ENCODE data around the gene SGMS1.

DNA sequence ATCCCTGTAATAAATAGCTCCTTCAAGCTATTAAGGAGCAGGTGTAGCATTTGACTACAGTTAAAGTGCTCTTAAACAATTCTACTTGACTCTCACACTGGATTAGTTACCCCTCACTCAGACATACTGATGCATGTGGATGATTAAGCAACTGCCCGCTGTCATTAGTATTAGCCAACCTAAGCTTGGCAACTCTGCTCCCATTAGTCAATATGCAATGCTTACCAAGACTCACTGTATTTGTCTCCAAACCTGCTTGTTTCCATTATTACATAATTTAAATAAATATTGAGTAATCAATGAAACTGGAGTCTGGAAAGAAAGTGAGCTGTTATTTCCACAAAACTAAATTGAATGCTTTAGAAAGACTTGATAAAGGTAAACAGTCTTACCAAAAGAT, 228.5 kb downstream of the SGMS1 start:
- TF ChIP-seq, protein P1, sequence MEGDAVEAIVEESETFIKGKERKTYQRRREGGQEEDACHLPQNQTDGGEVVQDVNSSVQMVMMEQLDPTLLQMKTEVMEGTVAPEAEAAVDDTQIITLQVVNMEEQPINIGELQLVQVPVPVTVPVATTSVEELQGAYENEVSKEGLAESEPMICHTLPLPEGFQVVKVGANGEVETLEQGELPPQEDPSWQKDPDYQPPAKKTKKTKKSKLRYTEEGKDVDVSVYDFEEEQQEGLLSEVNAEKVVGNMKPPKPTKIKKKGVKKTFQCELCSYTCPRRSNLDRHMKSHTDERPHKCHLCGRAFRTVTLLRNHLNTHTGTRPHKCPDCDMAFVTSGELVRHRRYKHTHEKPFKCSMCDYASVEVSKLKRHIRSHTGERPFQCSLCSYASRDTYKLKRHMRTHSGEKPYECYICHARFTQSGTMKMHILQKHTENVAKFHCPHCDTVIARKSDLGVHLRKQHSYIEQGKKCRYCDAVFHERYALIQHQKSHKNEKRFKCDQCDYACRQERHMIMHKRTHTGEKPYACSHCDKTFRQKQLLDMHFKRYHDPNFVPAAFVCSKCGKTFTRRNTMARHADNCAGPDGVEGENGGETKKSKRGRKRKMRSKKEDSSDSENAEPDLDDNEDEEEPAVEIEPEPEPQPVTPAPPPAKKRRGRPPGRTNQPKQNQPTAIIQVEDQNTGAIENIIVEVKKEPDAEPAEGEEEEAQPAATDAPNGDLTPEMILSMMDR (IDR thresholded peaks at IDR 0.05), result no peak
- TF ChIP-seq POLR2A (IDR thresholded peaks at IDR 0.05), result no peak

All from breast epithelium (tissue), 3 donors.